NCI-H2227 (cell line): ENCODE measurements around the gene GRIA1.

ENCODE experiments used
- DNase-seq: peaks from one replicate; lab custom pipeline; 2025; ENCODE audit not compliant: unreplicated experiment; lab: John Stamatoyannopoulos, UW

Gene GRIA1

GRCh38 chr5:153490118-153491037 lies at the start of gene GRIA1:
GRIA1 (plus strand) TSS chr5:153490670.
- DNase-seq = peak; percentile 17

- DNase-seq = no peak
Observed at GRCh38 chr5:153445875-153446579, 44.4 kb upstream of the GRIA1 start.

- no peak for DNase-seq
Observed at GRCh38 chr5:153447534-153447933, 42.9 kb upstream of the GRIA1 start.

GRCh38 chr5:153456354-153456753 lies 34.1 kb upstream of the GRIA1 start:
- DNase-seq = no peak

- DNase-seq = no peak
Observed at GRCh38 chr5:153456993-153457392, 33.5 kb upstream of the GRIA1 start.

GRCh38 chr5:153458268-153458667 lies 32.2 kb upstream of the GRIA1 start:
- no peak for DNase-seq

- no peak for DNase-seq
Observed at GRCh38 chr5:153459051-153459743, 31.3 kb upstream of the GRIA1 start.

- DNase-seq = no peak
Observed at GRCh38 chr5:153460421-153460820, 30.0 kb upstream of the GRIA1 start.

- DNase-seq = no peak
Observed at GRCh38 chr5:153461341-153461740, 29.1 kb upstream of the GRIA1 start.

- DNase-seq = no peak
Observed at GRCh38 chr5:153463806-153464205, 26.7 kb upstream of the GRIA1 start.

- no peak for DNase-seq
Observed at GRCh38 chr5:153467546-153467945, 22.9 kb upstream of the GRIA1 start.

GRCh38 chr5:153469423-153469822 lies 21.0 kb upstream of the GRIA1 start:
- no peak for DNase-seq

GRCh38 chr5:153470736-153471135 lies 19.7 kb upstream of the GRIA1 start:
- DNase-seq = no peak

GRCh38 chr5:153476767-153477166 lies 13.7 kb upstream of the GRIA1 start:
- DNase-seq = no peak

- no peak for DNase-seq
Observed at GRCh38 chr5:153480401-153480800, 10.1 kb upstream of the GRIA1 start.

GRCh38 chr5:153483482-153483881 lies 7.0 kb upstream of the GRIA1 start:
- DNase-seq = no peak

- peak; percentile 17 for DNase-seq
Observed at GRCh38 chr5:153485641-153486040, 4.8 kb upstream of the GRIA1 start.

GRCh38 chr5:153486771-153487170 lies 3.7 kb upstream of the GRIA1 start:
- DNase-seq = no peak

GRCh38 chr5:153489611-153490010 lies 859 bp upstream of the GRIA1 start:
- no peak for DNase-seq

- no peak for DNase-seq
Observed at GRCh38 chr5:153491038-153491744, 721 bp downstream of the GRIA1 start.

- DNase-seq = no peak
Observed at GRCh38 chr5:153491856-153492255, 1.4 kb downstream of the GRIA1 start.
